ENCODE data around the gene CALML4.

The CALML4 gene

GRCh38 chr15:68163191-68163590 lies 41.9 kb downstream of the CALML4 start:
- TF ChIP-seq EZH2phosphoT487 (IDR thresholded peaks at IDR 0.05; ENCODE audit: borderline replicate concordance, low read length) (no peak), CTCF (IDR thresholded peaks at IDR 0.05; ENCODE audit: low read depth, low read length, poor library complexity, severe bottlenecking) (no peak)
- H3F3A ChIP-seq (ENCODE audit: control insufficient read depth, insufficient read depth), result 0 out of 2 replicates have a peak, but pooled peaks cover 2% of the 10 kb centered on the region
- no peak overlapping the region for H3K27ac ChIP-seq (ENCODE audit: low read depth, low read length)
- H3K27me3 ChIP-seq (ENCODE audit: control insufficient read depth, low read length), result no peaks in the 10 kb centered on the region
- no peaks in the 10 kb centered on the region for H3K9me3 ChIP-seq (ENCODE audit: control insufficient read depth, insufficient read depth, low read length)
- no peak overlapping the region for H3K4me3 ChIP-seq (ENCODE audit: low read length)
- no peaks in the 10 kb centered on the region for H3K79me2 ChIP-seq (ENCODE audit: control insufficient read depth, low read length)
- peaks cover 3% of the 10 kb centered on the region; the same call in 1 of the 2 replicates for H3K4me1 ChIP-seq (ENCODE audit: control insufficient read depth, low read length)
- H3K9me2 ChIP-seq (replicated peaks; ENCODE audit: control insufficient read depth, low read length), result no peaks in the 10 kb centered on the region
- H3K36me3 ChIP-seq (ENCODE audit: control insufficient read depth, low read length), result peaks cover 55% of the 10 kb centered on the region
- no peak overlapping the region for H3K4me2 ChIP-seq (ENCODE audit: low read length)
- no peaks in the 10 kb centered on the region for H4K20me1 ChIP-seq (ENCODE audit: control insufficient read depth, insufficient read depth, low read depth, low read length)

GRCh38 chr15:68158046-68158628 lies 47.0 kb downstream of the CALML4 start:
- H3K27ac ChIP-seq (ENCODE audit: low read depth, low read length), result no peak overlapping the region
- H3K9me2 ChIP-seq (replicated peaks; ENCODE audit: control insufficient read depth, low read length), result no peaks in the 10 kb centered on the region
- no peak overlapping the region for H3K4me3 ChIP-seq (ENCODE audit: low read length)
- peaks cover 67% of the 10 kb centered on the region for H3K36me3 ChIP-seq (ENCODE audit: control insufficient read depth, low read length)
- H3K27me3 ChIP-seq (ENCODE audit: control insufficient read depth, low read length), result no peaks in the 10 kb centered on the region
- no peak overlapping the region for H3K4me2 ChIP-seq (ENCODE audit: low read length)
- H3K9me3 ChIP-seq (ENCODE audit: control insufficient read depth, insufficient read depth, low read length), result no peaks in the 10 kb centered on the region
- TF ChIP-seq CTCF (IDR thresholded peaks at IDR 0.05; ENCODE audit: low read depth, low read length, poor library complexity, severe bottlenecking) (no peak), EZH2phosphoT487 (IDR thresholded peaks at IDR 0.05; ENCODE audit: borderline replicate concordance, low read length) (no peak)
- H4K20me1 ChIP-seq (ENCODE audit: control insufficient read depth, insufficient read depth, low read depth, low read length), result no peaks in the 10 kb centered on the region
- no peaks in the 10 kb centered on the region for H3K4me1 ChIP-seq (ENCODE audit: control insufficient read depth, low read length)
- H3F3A ChIP-seq (ENCODE audit: control insufficient read depth, insufficient read depth), result peaks cover 10% of the 10 kb centered on the region; the same call in 1 of the 2 replicates
- H3K79me2 ChIP-seq (ENCODE audit: control insufficient read depth, low read length), result no peaks in the 10 kb centered on the region

- Histone ChIP-seq H3K27me3 (ENCODE audit: control insufficient read depth, low read length) (no peaks in the 10 kb centered on the region), H3F3A (ENCODE audit: control insufficient read depth, insufficient read depth) (peaks cover 10% of the 10 kb centered on the region; the same call in 1 of the 2 replicates), H3K9me3 (ENCODE audit: control insufficient read depth, insufficient read depth, low read length) (no peaks in the 10 kb centered on the region), H3K4me2 (ENCODE audit: low read length) (no peak overlapping the region), H3K79me2 (ENCODE audit: control insufficient read depth, low read length) (no peaks in the 10 kb centered on the region), H3K27ac (ENCODE audit: low read depth, low read length) (no peak overlapping the region), H3K4me1 (ENCODE audit: control insufficient read depth, low read length) (no peaks in the 10 kb centered on the region), H3K9me2 (replicated peaks; ENCODE audit: control insufficient read depth, low read length) (no peaks in the 10 kb centered on the region), H3K36me3 (ENCODE audit: control insufficient read depth, low read length) (peaks cover 61% of the 10 kb centered on the region), H3K4me3 (ENCODE audit: low read length) (no peak overlapping the region), H4K20me1 (ENCODE audit: control insufficient read depth, insufficient read depth, low read depth, low read length) (no peaks in the 10 kb centered on the region)
- TF ChIP-seq CTCF (IDR thresholded peaks at IDR 0.05; ENCODE audit: low read depth, low read length, poor library complexity, severe bottlenecking) (no peak), EZH2phosphoT487 (IDR thresholded peaks at IDR 0.05; ENCODE audit: borderline replicate concordance, low read length) (no peak)
These were observed 48.1 kb downstream of the CALML4 start for GRCh38 chr15:68157074-68157473.

Measured in DOHH2 (cell line).